Activated CD4-positive, alpha-beta T cell treated with anti-CD3 and anti-CD28 coated beads for 48 hours (primary cell): Measurements from ENCODE around the gene IP6K3.

Experiments
- DNase-seq: peaks from one replicate; pipeline ENCODE4 v3.0.0-alpha.2; 2020

The IP6K3 gene

GRCh38 chr6:33758815-33759216 is 12.1 kb upstream of the IP6K3 start:
- no peak for DNase-seq

GRCh38 chr6:33757906-33758305 is 11.2 kb upstream of the IP6K3 start:
- no peak for DNase-seq

- DNase-seq = no peak
Measured at GRCh38 chr6:33757113-33757512, 10.4 kb upstream of the IP6K3 start.

GRCh38 chr6:33756211-33756954 is 9.7 kb upstream of the IP6K3 start:
- DNase-seq = no peak

- DNase-seq = no peak
Measured at GRCh38 chr6:33755070-33755869, 8.6 kb upstream of the IP6K3 start.

- no peak for DNase-seq
Measured at GRCh38 chr6:33754222-33754621, 7.5 kb upstream of the IP6K3 start.

GRCh38 chr6:33752646-33753015 is 5.9 kb upstream of the IP6K3 start:
- DNase-seq = no peak

- DNase-seq = no peak
Measured at GRCh38 chr6:33751771-33752645, 5.3 kb upstream of the IP6K3 start.

- no peak for DNase-seq
Measured at GRCh38 chr6:33750244-33750991, 3.7 kb upstream of the IP6K3 start.

GRCh38 chr6:33749401-33749800 is 2.7 kb upstream of the IP6K3 start:
- no peak for DNase-seq

GRCh38 chr6:33748841-33749240 is 2.1 kb upstream of the IP6K3 start:
- DNase-seq = no peak

GRCh38 chr6:33747823-33748222 is 1.1 kb upstream of the IP6K3 start:
- no peak for DNase-seq

- no peak for DNase-seq
Measured at GRCh38 chr6:33746036-33746600, 587 bp downstream of the IP6K3 start.

GRCh38 chr6:33745548-33745947 is 1.2 kb downstream of the IP6K3 start:
- no peak for DNase-seq

GRCh38 chr6:33744895-33745546 is 1.7 kb downstream of the IP6K3 start:
- DNase-seq = no peak

GRCh38 chr6:33744001-33744848 is 2.5 kb downstream of the IP6K3 start:
- peak; percentile 81 for DNase-seq

- DNase-seq = no peak
Measured at GRCh38 chr6:33742837-33743236, 3.9 kb downstream of the IP6K3 start.

GRCh38 chr6:33742092-33742491 is 4.6 kb downstream of the IP6K3 start:
- no peak for DNase-seq

GRCh38 chr6:33740794-33741193 is 5.9 kb downstream of the IP6K3 start:
- no peak for DNase-seq

GRCh38 chr6:33740204-33740608 is 6.5 kb downstream of the IP6K3 start:
- DNase-seq = no peak

- no peak for DNase-seq
Measured at GRCh38 chr6:33739571-33739970, 7.1 kb downstream of the IP6K3 start.
